ENCODE measurements around the gene ECE1.

ECE1 gene

DNA sequence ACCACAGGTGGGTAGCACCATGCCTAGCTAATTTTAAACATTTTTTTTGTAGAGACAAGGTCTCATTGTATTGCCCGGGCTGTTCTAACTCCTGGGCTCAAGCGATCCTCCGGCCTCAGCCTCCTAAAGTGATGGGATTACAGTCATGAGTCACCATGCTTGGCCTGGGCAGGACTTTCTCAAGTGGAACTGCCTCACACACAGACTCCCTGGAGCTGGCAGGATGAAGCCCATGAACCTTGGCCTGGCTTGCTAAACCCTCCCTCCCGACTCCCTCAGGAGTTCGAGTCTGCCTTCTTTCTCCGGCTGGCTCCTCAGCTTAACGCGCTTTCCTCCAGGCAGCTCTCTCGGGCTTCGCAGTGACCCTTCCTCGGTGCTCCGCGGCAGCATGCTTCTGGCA is 7.7 kb upstream of the ECE1 start:
- TF ChIP-seq, protein P1, sequence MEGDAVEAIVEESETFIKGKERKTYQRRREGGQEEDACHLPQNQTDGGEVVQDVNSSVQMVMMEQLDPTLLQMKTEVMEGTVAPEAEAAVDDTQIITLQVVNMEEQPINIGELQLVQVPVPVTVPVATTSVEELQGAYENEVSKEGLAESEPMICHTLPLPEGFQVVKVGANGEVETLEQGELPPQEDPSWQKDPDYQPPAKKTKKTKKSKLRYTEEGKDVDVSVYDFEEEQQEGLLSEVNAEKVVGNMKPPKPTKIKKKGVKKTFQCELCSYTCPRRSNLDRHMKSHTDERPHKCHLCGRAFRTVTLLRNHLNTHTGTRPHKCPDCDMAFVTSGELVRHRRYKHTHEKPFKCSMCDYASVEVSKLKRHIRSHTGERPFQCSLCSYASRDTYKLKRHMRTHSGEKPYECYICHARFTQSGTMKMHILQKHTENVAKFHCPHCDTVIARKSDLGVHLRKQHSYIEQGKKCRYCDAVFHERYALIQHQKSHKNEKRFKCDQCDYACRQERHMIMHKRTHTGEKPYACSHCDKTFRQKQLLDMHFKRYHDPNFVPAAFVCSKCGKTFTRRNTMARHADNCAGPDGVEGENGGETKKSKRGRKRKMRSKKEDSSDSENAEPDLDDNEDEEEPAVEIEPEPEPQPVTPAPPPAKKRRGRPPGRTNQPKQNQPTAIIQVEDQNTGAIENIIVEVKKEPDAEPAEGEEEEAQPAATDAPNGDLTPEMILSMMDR (IDR thresholded peaks at IDR 0.05; ENCODE audit: low read depth, low read length, missing control alignments) = no peak
- Histone ChIP-seq H3K36me3 (replicated peaks) (no peaks in the 10 kb centered on the region), H3K4me3 (ENCODE audit: low read depth, low read length) (no peak overlapping the region), H3K27me3 (replicated peaks) (no peaks in the 10 kb centered on the region), H3K27ac (no peak overlapping the region)
- in situ Hi-C loops (cut with HindIII; ENCODE audit: low pct_ligation_motif_present, low sequenced_read_pairs) = no loop called here
- no peak for DNase-seq

DNA sequence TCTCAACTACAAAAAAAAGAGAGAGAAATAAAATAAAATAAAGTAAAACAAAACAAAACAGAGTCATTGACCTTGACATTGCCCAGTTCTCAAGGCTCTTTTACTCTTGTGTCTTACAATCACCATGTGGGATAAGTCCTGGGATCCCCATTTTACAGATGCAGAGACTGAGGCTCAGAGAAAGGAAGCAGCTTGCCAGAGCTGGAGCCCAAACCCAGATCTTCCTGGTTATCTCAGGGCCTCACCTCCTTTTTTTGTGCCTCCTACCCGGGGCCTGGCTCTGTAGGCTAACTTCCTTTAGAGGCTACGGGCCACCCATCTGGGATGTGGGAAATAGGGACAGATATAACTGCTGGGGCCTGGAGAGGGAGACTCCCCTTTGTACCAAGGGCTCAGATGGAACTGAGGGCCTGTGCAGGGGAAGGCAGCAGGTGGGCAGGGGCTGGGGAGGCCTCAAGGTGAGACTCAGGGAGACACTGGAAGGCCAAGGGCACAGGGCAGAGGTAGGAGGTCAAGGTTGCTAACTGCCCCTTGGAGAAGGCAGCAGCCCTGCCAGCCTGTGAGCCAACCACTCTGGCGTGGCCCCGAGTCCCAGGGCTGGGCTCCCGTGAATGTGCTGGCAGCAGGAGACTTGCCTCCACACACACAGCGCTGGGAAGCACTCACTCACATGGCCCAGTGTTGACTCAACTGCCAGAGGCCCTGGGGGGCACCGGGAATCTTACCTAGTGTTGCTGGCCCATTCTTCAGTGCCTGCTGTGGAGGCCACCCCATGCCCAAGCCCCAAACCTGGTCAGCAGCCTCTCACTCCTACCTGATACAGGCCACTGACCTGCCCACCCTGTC is 6.5 kb upstream of the ECE1 start:
- no peak for DNase-seq
- in situ Hi-C loops (cut with HindIII; ENCODE audit: low pct_ligation_motif_present, low sequenced_read_pairs) = no loop called here

DNA sequence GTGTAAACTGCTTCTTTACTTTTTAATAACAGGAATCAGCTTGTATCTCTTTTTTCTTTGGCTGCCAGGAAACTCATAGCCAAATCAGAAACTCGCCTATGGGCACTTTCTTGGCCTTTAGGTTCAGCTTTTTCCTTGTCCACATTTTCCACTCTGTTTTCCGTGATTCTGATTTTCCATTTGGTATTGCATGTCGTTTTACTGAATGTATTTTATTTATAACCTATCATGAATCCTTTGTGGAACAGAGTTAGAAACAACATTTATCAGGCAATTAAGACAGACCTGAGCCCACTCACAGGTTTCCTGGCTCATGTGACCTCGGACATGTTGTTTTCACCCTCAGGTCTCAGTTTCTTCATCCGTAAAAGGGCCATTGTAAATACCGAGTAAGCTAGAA is 5.3 kb upstream of the ECE1 start:
- in situ Hi-C loops (cut with HindIII; ENCODE audit: low pct_ligation_motif_present, low sequenced_read_pairs) = no loop called here
- Histone ChIP-seq H3K4me3 (ENCODE audit: low read depth, low read length) (no peak overlapping the region), H3K36me3 (replicated peaks) (no peaks in the 10 kb centered on the region), H3K27ac (no peak overlapping the region), H3K27me3 (replicated peaks) (no peaks in the 10 kb centered on the region)
- DNase-seq = no peak
- TF ChIP-seq, protein P1 (IDR thresholded peaks at IDR 0.05; ENCODE audit: low read depth, low read length, missing control alignments) = no peak

More for the DNA sequence above, 6.5 kb upstream of the ECE1 start:
- Histone ChIP-seq H3K27ac (no peak overlapping the region), H3K27me3 (replicated peaks) (no peaks in the 10 kb centered on the region), H3K36me3 (replicated peaks) (no peaks in the 10 kb centered on the region), H3K4me3 (ENCODE audit: low read depth, low read length) (no peak overlapping the region)
- TF ChIP-seq, protein P1 (IDR thresholded peaks at IDR 0.05; ENCODE audit: low read depth, low read length, missing control alignments) = no peak

DNA sequence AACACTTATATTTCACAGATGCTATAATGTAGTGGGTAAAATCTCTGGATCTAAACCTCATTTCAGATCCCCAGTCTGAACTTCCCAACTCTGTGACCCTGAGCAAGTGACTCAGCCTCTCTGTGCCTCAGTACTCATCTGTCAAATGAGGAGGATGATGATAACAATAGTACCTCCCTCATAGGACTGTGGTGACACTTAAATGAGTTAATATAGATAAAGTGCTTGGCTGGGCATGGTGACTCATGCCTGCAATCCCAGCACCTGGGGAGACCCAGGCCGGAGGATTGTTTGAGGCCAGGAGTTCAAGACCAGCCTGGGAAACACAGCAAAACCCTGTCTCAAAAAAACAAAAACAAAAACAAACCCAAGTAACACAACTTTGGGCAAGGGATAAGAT is 4.7 kb upstream of the ECE1 start:
- TF ChIP-seq, protein P1 (IDR thresholded peaks at IDR 0.05; ENCODE audit: low read depth, low read length, missing control alignments) = no peak
- Histone ChIP-seq H3K4me3 (ENCODE audit: low read depth, low read length) (no peak overlapping the region), H3K27ac (peak overlapping the region; percentile 4), H3K27me3 (replicated peaks) (no peaks in the 10 kb centered on the region), H3K36me3 (replicated peaks) (no peaks in the 10 kb centered on the region)
- in situ Hi-C loops (cut with HindIII; ENCODE audit: low pct_ligation_motif_present, low sequenced_read_pairs) = no loop called here
- no peak for DNase-seq

DNA sequence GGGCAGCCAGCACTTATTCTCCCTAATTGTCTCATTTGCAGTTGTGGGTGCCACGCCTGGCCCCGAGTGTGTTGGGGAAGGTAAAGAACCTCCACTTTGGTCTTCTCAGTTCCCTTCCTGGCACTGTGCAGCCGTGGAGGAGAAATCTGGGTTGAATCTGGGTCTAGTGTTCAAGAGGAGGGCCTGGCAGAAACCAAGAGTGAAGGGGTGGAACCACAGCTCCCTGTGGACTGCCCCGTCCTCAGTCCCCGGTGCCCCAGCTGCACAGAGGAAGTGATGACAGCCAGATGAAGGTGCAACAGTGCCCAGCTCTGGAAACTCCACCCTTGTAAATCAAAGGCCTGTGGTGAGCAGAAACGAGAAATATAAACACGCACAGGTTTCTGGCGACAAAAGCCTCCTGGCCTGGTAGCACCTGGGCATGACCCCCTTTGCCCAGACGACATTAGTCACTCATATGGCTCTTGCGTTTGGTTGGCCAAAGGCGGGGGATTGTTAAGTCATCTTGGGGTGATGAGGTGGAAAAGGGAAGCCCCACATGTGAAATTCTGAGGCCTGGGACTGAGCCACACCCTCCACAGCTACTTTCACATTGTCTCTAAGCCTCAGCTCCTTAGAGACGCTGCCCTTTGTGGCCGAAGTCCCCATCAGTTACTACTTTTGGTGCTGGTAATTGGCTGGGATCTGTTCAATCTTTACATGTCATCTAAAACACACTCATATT is 4.2 kb upstream of the ECE1 start:
- H3K27ac ChIP-seq = peak overlapping the region; percentile 4
- H3K27me3 ChIP-seq (replicated peaks) = no peaks in the 10 kb centered on the region
- DNase-seq = no peak
- H3K4me3 ChIP-seq (ENCODE audit: low read depth, low read length) = no peak overlapping the region
- TF ChIP-seq, protein P1 (IDR thresholded peaks at IDR 0.05; ENCODE audit: low read depth, low read length, missing control alignments) = no peak
- H3K36me3 ChIP-seq (replicated peaks) = no peaks in the 10 kb centered on the region
- in situ Hi-C loops (cut with HindIII; ENCODE audit: low pct_ligation_motif_present, low sequenced_read_pairs) = no loop called here

All from brain microvascular endothelial cell (primary cell).